Fibroblast of pulmonary artery (primary cell): Measurements from ENCODE around the gene EPB41L2.
"Not testable (repeated sequence)": the region's sequence is repeated elsewhere in the genome, so short reads cannot be mapped to it uniquely, and the experiment has no call there.

Experiments
- DNase-seq: peaks from one replicate; pipeline ENCODE4 v3.0.0-alpha.2; 2010; ENCODE audit warnings: low read depth
- H3K4me3 ChIP-seq: replicated peaks from 2 replicates; pipeline ENCODE4 v1.5.1; 2011; ENCODE audit warnings: low read depth, mild to moderate bottlenecking, control low read depth, low read length, moderate library complexity
- CTCF ChIP-seq: IDR thresholded peaks from 2 replicates; pipeline ENCODE4 v1.5.1; 2011; ENCODE audit warnings: mild to moderate bottlenecking, control low read depth, low read length, inconsistent platforms; ENCODE audit errors: missing control alignments

The EPB41L2 gene

GRCh38 chr6:130822736-130823135, 240.3 kb downstream of the EPB41L2 start:
- no peak overlapping the region for H3K4me3 ChIP-seq
- no peak for TF ChIP-seq CTCF
- no peak for DNase-seq

GRCh38 chr6:130815200-130816071, 247.6 kb downstream of the EPB41L2 start:
- no peak for TF ChIP-seq CTCF
- H3K4me3 ChIP-seq: no peak overlapping the region
- DNase-seq: no peak

GRCh38 chr6:130814506-130814905, 248.5 kb downstream of the EPB41L2 start:
- no peak overlapping the region for H3K4me3 ChIP-seq
- no peak for DNase-seq
- no peak for TF ChIP-seq CTCF

- TF ChIP-seq CTCF: no peak
- no peak for DNase-seq
- no peak overlapping the region for H3K4me3 ChIP-seq
Measured at GRCh38 chr6:130811932-130812331, 251.1 kb downstream of the EPB41L2 start.

GRCh38 chr6:130810307-130811030, 252.6 kb downstream of the EPB41L2 start:
- peak; percentile 4 for DNase-seq
- TF ChIP-seq CTCF: no peak
- H3K4me3 ChIP-seq: no peak overlapping the region

GRCh38 chr6:130801368-130801767, 261.7 kb downstream of the EPB41L2 start:
- not testable (repeated sequence) for DNase-seq

GRCh38 chr6:130797061-130797460, 266.0 kb downstream of the EPB41L2 start:
- DNase-seq: no peak
- no peak for TF ChIP-seq CTCF
- H3K4me3 ChIP-seq: no peak overlapping the region

More at GRCh38 chr6:130801368-130801767, 261.7 kb downstream of the EPB41L2 start:
- H3K4me3 ChIP-seq: not testable (repeated sequence)
